Kidney (tissue), 14 donors: ENCODE results near the gene RXYLT1. TPM values are rescaled to one million over a fixed set of nuclear protein-coding genes. Genes with fewer than 3 reads are reported as not detected.

ENCODE experiments used
- DNase-seq, 5 donors: peaks; one replicate each; pipeline ENCODE4 v3.0.0-alpha.2; 2013 to 2020
- FAIRE-seq: peaks from 2 replicates; lab custom pipeline; 2012; peaks lifted over from hg19 to GRCh38; lab: Jason Lieb, UNC
- H3K27ac ChIP-seq, 2 donors: one replicate each; pipeline ENCODE4 v1.7.0; 2013; ENCODE audit warnings: low read depth in 2 of 2, low read length in 2 of 2, inconsistent platforms in 1 of 2
- H3K27me3 ChIP-seq: one replicate; pipeline ENCODE4 v1.7.1; 2013; ENCODE audit warnings: low read length, inconsistent platforms; ENCODE audit not compliant: control insufficient read depth, insufficient read depth
- H3K36me3 ChIP-seq, 3 donors: one replicate each; pipeline versions ENCODE4 v1.7.0 to v1.7.1; 2013; ENCODE audit warnings: low read length in 3 of 3, control low read depth in 1 of 3, inconsistent platforms in 1 of 3; ENCODE audit not compliant: insufficient read depth in 3 of 3, control insufficient read depth in 2 of 3
- H3K4me1 ChIP-seq, 3 donors: one replicate each; pipeline versions ENCODE4 v1.7.0 to v1.7.1; 2013; ENCODE audit warnings: low read length in 3 of 3, inconsistent platforms in 1 of 3, low read depth in 1 of 3; ENCODE audit not compliant: control insufficient read depth in 2 of 3, insufficient read depth in 2 of 3
- H3K4me3 ChIP-seq, 3 donors: one replicate each; pipeline versions ENCODE4 v1.7.0 to v1.8.1; 2013; ENCODE audit warnings: low read length in 3 of 3, control low read depth in 1 of 3, inconsistent platforms in 1 of 3
- H3K9ac ChIP-seq, 3 donors: one replicate each; pipeline versions ENCODE4 v1.7.0 to v1.7.1; 2013; ENCODE audit warnings: low read length in 3 of 3, control low read depth in 1 of 3, inconsistent platforms in 1 of 3
- H3K9me3 ChIP-seq, 3 donors: one replicate each; pipeline versions ENCODE4 v1.7.0 to v1.7.1; 2013; ENCODE audit warnings: low read length in 3 of 3, control low read depth in 1 of 3, inconsistent platforms in 1 of 3; ENCODE audit not compliant: control insufficient read depth in 2 of 3, insufficient read depth in 1 of 3
- intact Hi-C: fragments of 100-400 bp; cut with DNase I; formaldehyde crosslinking; loops from one replicate; pipeline ENCODE4 v1.11.1; 2022
- polyA plus RNA-seq: library from polyadenylated mRNA; stranded (reverse); fragments of 350-450 nt; fragmentation: Illumina TruSeq; extraction: RNeasy Lipid Tissue Mini Kit (QIAGEN cat#74804); gene quantifications from one replicate; pipeline ENCODE4 v1.2.3, GENCODE V29; 2014; ENCODE audit warnings: low read depth, low replicate concordance; ENCODE audit not compliant: insufficient read depth
- total RNA-seq: library from RNA; stranded (reverse); fragmentation: NEBNext Ultra II Directional; extraction: Animal tissue kit (Norgen Biotek cat#: 25700); gene quantifications from one replicate; pipeline ENCODE4 v1.2.1, GENCODE V29; 2021
- TF ChIP-seq, protein P1 (sequence below): IDR thresholded peaks from 3 replicates; pipeline ENCODE4 v1.5.1; 2012; ENCODE audit warnings: mild to moderate bottlenecking, moderate library complexity, borderline replicate concordance; ENCODE audit not compliant: insufficient read depth; ENCODE audit errors: extremely low read depth
- donor health status: control.
- donor health status: control.
- donor health status: control.
- donor health status: control.
- donor health status: control.
- donor health status: DM: yes; HTN: yes; CAD: no.
- donor health status: Normal renal cell carcinoma (clear cell type).

RXYLT1 gene
- total and polyA plus RNA-seq, 2 donors from 2014 or later = 15.9 to 17.5 TPM

DNA sequence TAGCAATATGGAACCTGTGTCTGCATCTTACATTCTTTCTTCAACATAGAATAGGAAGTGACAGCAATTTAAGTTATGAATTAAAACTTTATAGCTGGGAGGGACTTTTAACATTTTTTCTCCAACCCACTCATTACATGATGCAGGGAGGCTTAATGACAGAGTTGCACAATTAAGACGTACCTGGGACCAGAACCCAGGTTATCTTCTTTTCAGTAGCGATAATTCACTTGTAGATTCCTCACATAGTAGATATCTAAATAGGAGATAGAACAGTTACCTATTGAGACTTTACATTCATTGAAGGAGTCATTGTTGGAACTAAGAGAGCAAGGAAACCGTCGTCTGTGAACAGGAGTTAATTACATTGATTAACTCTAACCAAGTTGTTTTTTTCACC lies 69.9 kb downstream of the RXYLT1 start:
- Histone ChIP-seq H3K27ac (no peak overlapping the region), H3K27me3 (no peaks in the 10 kb centered on the region), H3K9ac (no peak overlapping the region), H3K36me3 (no peaks in the 10 kb centered on the region), H3K4me1 (peaks cover 3 to 25% (median 17%) of the 10 kb centered on the region in 3 donors), H3K9me3 (no peaks in the 10 kb centered on the region), H3K4me3 (no peak overlapping the region)
- intact Hi-C loops = no loop called here
- FAIRE-seq = no peak
- TF ChIP-seq, protein P1, sequence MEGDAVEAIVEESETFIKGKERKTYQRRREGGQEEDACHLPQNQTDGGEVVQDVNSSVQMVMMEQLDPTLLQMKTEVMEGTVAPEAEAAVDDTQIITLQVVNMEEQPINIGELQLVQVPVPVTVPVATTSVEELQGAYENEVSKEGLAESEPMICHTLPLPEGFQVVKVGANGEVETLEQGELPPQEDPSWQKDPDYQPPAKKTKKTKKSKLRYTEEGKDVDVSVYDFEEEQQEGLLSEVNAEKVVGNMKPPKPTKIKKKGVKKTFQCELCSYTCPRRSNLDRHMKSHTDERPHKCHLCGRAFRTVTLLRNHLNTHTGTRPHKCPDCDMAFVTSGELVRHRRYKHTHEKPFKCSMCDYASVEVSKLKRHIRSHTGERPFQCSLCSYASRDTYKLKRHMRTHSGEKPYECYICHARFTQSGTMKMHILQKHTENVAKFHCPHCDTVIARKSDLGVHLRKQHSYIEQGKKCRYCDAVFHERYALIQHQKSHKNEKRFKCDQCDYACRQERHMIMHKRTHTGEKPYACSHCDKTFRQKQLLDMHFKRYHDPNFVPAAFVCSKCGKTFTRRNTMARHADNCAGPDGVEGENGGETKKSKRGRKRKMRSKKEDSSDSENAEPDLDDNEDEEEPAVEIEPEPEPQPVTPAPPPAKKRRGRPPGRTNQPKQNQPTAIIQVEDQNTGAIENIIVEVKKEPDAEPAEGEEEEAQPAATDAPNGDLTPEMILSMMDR = no peak
- no peak for DNase-seq

DNA sequence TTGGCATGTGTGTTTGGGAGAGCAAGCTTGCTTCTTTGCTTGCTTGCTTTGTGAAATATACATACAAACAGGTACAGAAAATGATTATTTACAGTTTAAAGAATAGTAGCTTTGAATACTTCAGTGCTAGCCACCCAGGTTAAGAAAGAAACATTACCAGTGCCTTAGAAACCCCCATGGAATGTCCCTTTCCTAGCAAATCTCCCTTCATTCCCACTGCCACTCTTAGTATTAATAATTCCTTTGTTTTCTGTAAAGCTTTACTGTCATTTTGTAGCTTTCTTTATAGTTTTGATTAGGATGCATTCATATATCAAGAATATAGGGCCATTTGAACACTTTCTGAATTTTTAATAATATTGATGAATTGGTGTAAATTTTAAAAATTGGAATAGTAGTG lies 74.3 kb downstream of the RXYLT1 start:
- Histone ChIP-seq H3K27ac (no peak overlapping the region), H3K9me3 (no peaks in the 10 kb centered on the region), H3K9ac (no peak overlapping the region), H3K27me3 (no peaks in the 10 kb centered on the region), H3K4me1 (peaks cover 0 to 20% (median 7%) of the 10 kb centered on the region in 3 donors), H3K4me3 (no peak overlapping the region), H3K36me3 (no peaks in the 10 kb centered on the region)
- FAIRE-seq (no peak), DNase-seq (no peak)
- TF ChIP-seq, protein P1 = no peak
- intact Hi-C loops = no loop called here

DNA sequence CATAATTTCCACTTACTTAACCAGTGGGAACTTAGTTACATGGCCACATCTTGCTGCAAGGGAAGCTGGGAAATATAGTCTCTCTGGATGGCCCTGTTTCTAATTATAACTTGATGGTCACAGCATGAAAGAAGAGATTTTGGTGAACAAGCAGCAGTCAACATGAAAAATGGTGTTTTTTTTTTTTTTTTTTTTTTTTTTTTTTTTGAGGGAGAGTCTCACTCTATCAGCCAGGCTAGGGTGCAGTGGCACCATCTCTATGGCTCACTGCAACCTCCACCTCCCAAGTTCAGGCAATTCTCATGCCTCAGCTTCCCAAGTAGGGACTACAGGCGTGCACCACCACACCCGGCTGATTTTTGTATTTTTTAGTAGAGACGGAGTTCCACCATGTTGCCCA lies 75.6 kb downstream of the RXYLT1 start:
- TF ChIP-seq, protein P1 = no peak
- DNase-seq (no peak), FAIRE-seq (no peak)
- peaks cover 0 to 12% (median 0%) of the 10 kb centered on the region in 3 donors for H3K4me1 ChIP-seq
- no peak overlapping the region for H3K27ac ChIP-seq
- H3K27me3 ChIP-seq = no peaks in the 10 kb centered on the region
- no peak overlapping the region for H3K9ac ChIP-seq
- H3K9me3 ChIP-seq = no peaks in the 10 kb centered on the region
- H3K4me3 ChIP-seq = no peak overlapping the region
- intact Hi-C loops = no loop called here
- H3K36me3 ChIP-seq = no peaks in the 10 kb centered on the region
